Subcutaneous abdominal adipose tissue (tissue), 5 donors: ENCODE results near the gene C1orf159.

ENCODE experiments used
- H3K27ac ChIP-seq: one replicate; pipeline ENCODE4 v1.7.0; 2013; ENCODE audit warnings: low read depth, mild to moderate bottlenecking, inconsistent platforms, low read length, moderate library complexity
- H3K27me3 ChIP-seq, 5 donors: one replicate each; pipeline ENCODE4 v1.7.0; 2013; ENCODE audit warnings: low read length in 5 of 5, inconsistent platforms in 1 of 5; ENCODE audit not compliant: control insufficient read depth in 5 of 5, insufficient read depth in 4 of 5
- H3K36me3 ChIP-seq, 5 donors: one replicate each; pipeline ENCODE4 v1.7.0; 2013; ENCODE audit warnings: low read length in 5 of 5; ENCODE audit not compliant: control insufficient read depth in 5 of 5, insufficient read depth in 5 of 5
- H3K4me1 ChIP-seq, 5 donors: one replicate each; pipeline ENCODE4 v1.7.0; 2013; ENCODE audit warnings: low read length in 5 of 5, mild to moderate bottlenecking in 3 of 5, moderate library complexity in 1 of 5; ENCODE audit not compliant: control insufficient read depth in 5 of 5, insufficient read depth in 5 of 5
- H3K4me3 ChIP-seq, 5 donors: one replicate each; pipeline ENCODE4 v1.7.0; 2013; ENCODE audit warnings: low read length in 5 of 5, low read depth in 1 of 5
- H3K9ac ChIP-seq, 5 donors: one replicate each; pipeline ENCODE4 v1.7.0; 2013; ENCODE audit warnings: low read length in 5 of 5, mild to moderate bottlenecking in 4 of 5, moderate library complexity in 3 of 5
- H3K9me3 ChIP-seq, 5 donors: one replicate each; pipeline ENCODE4 v1.7.0; 2013; ENCODE audit warnings: low read length in 5 of 5; ENCODE audit not compliant: control insufficient read depth in 5 of 5
- donor health status: healthy.
- donor health status: healthy.
- donor health status: healthy.
- donor health status: healthy.
- donor health status: healthy.

C1orf159 gene

GRCh38 chr1:1115786-1116700 lies at the start of gene C1orf159:
TSS of gene C1orf159 (minus strand) at chr1:1116089. CDS start at chr1:1091543, 24,546 bp downstream.
- Histone ChIP-seq H3K4me3 (peak within 1 kb of the TSS; percentile 40 to 80 (median 70)), H3K27ac (no peak within 1 kb of the TSS), H3K27me3 (peaks cover 0 to 13% (median 0%) of the 10 kb centered on the region in 5 donors), H3K9ac (peak within 1 kb of the TSS in 4 of 5 donors; percentile 51 to 78 (median 58)), H3K36me3 (peaks cover 0 to 3% (median 0%) of the 10 kb centered on the region in 5 donors), H3K4me1 (peaks cover 3 to 12% (median 8%) of the 10 kb centered on the region in 5 donors), H3K9me3 (peaks cover 0 to 9% (median 6%) of the 10 kb centered on the region in 5 donors)

- Histone ChIP-seq H3K9me3 (no peaks in the 10 kb centered on the region), H3K4me1 (peaks cover 0 to 36% (median 10%) of the 10 kb centered on the region in 5 donors), H3K27ac (no peak overlapping the region), H3K4me3 (no peak overlapping the region), H3K27me3 (peaks cover 27 to 58% (median 39%) of the 10 kb centered on the region in 5 donors), H3K9ac (no peak overlapping the region), H3K36me3 (no peaks in the 10 kb centered on the region)
These were observed 49.6 kb upstream of the C1orf159 start for GRCh38 chr1:1165485-1165884.

GRCh38 chr1:1164701-1165451 lies 49.0 kb upstream of the C1orf159 start:
- H3K4me1 ChIP-seq: peaks cover 0 to 36% (median 10%) of the 10 kb centered on the region in 5 donors
- no peak overlapping the region for H3K27ac ChIP-seq
- H3K9me3 ChIP-seq: no peaks in the 10 kb centered on the region
- peaks cover 25 to 54% (median 33%) of the 10 kb centered on the region in 5 donors for H3K27me3 ChIP-seq
- H3K9ac ChIP-seq: no peak overlapping the region
- H3K4me3 ChIP-seq: no peak overlapping the region
- H3K36me3 ChIP-seq: no peaks in the 10 kb centered on the region

GRCh38 chr1:1164361-1164700 lies 48.4 kb upstream of the C1orf159 start:
- no peak overlapping the region for H3K4me3 ChIP-seq
- H3K27me3 ChIP-seq: peaks cover 19 to 49% (median 30%) of the 10 kb centered on the region in 5 donors
- no peak overlapping the region for H3K9ac ChIP-seq
- no peaks in the 10 kb centered on the region for H3K36me3 ChIP-seq
- no peak overlapping the region for H3K27ac ChIP-seq
- no peaks in the 10 kb centered on the region for H3K9me3 ChIP-seq
- H3K4me1 ChIP-seq: peaks cover 0 to 36% (median 10%) of the 10 kb centered on the region in 5 donors

GRCh38 chr1:1163538-1164070 lies 47.7 kb upstream of the C1orf159 start:
- Histone ChIP-seq H3K4me1 (peaks cover 0 to 40% (median 13%) of the 10 kb centered on the region in 5 donors), H3K4me3 (no peak overlapping the region), H3K9me3 (no peaks in the 10 kb centered on the region), H3K9ac (no peak overlapping the region), H3K36me3 (no peaks in the 10 kb centered on the region), H3K27me3 (peaks cover 18 to 45% (median 30%) of the 10 kb centered on the region in 5 donors), H3K27ac (no peak overlapping the region)

GRCh38 chr1:1162597-1163537 lies 47.0 kb upstream of the C1orf159 start:
- H3K27me3 ChIP-seq: peaks cover 18 to 41% (median 27%) of the 10 kb centered on the region in 5 donors
- no peak overlapping the region for H3K9ac ChIP-seq
- H3K4me3 ChIP-seq: no peak overlapping the region
- no peaks in the 10 kb centered on the region for H3K36me3 ChIP-seq
- peaks cover 0 to 47% (median 20%) of the 10 kb centered on the region in 5 donors for H3K4me1 ChIP-seq
- no peaks in the 10 kb centered on the region for H3K9me3 ChIP-seq
- no peak overlapping the region for H3K27ac ChIP-seq

GRCh38 chr1:1161683-1162079 lies 45.8 kb upstream of the C1orf159 start:
- no peak overlapping the region for H3K4me3 ChIP-seq
- H3K27ac ChIP-seq: no peak overlapping the region
- no peak overlapping the region for H3K9ac ChIP-seq
- peaks cover 0 to 40% (median 25%) of the 10 kb centered on the region in 5 donors for H3K4me1 ChIP-seq
- peaks cover 11 to 38% (median 27%) of the 10 kb centered on the region in 5 donors for H3K27me3 ChIP-seq
- H3K9me3 ChIP-seq: no peaks in the 10 kb centered on the region
- H3K36me3 ChIP-seq: no peaks in the 10 kb centered on the region

GRCh38 chr1:1161078-1161682 lies 45.3 kb upstream of the C1orf159 start:
- H3K4me3 ChIP-seq: no peak overlapping the region
- no peaks in the 10 kb centered on the region for H3K36me3 ChIP-seq
- H3K4me1 ChIP-seq: peaks cover 0 to 37% (median 24%) of the 10 kb centered on the region in 5 donors
- H3K27ac ChIP-seq: no peak overlapping the region
- H3K9ac ChIP-seq: no peak overlapping the region
- no peaks in the 10 kb centered on the region for H3K9me3 ChIP-seq
- H3K27me3 ChIP-seq: peaks cover 11 to 37% (median 27%) of the 10 kb centered on the region in 5 donors
